Tibial artery (tissue), 4 donors: ENCODE data around the gene PSMD5.
A peak's percentile ranks its signal among the peaks of the same experiment; 100 is the strongest.

ENCODE experiments used
- DNase-seq, 2 donors: peaks; one replicate each; pipeline ENCODE4 v3.0.0-alpha.2; 2019
- H3K27ac ChIP-seq, 2 donors: fragments of 200-600 bp; sonication (generic) in 1 of 2; 1 replicate in 1 of 2; 2 replicates in 1 of 2; pipeline ENCODE4 v1.5.1; 2018 to 2019; ENCODE audit warnings: mild to moderate bottlenecking in 1 of 2
- H3K27me3 ChIP-seq, 2 donors: fragments of 200-600 bp; sonication (generic) in 1 of 2; one replicate each; pipeline versions ENCODE4 v1.5.1 to v1.6.0; 2016 to 2019
- H3K36me3 ChIP-seq, 3 donors: fragments of 200-600 bp; sonication (generic) in 2 of 3; one replicate each; pipeline ENCODE4 v1.5.1; 2016 to 2019; ENCODE audit warnings: mild to moderate bottlenecking in 2 of 3
- H3K4me1 ChIP-seq, 4 donors: fragments of 200-600 bp; sonication (generic) in 2 of 4; 1 replicate in 3 of 4; 2 replicates in 1 of 4; pipeline ENCODE4 v1.5.1; 2016 to 2019
- H3K4me3 ChIP-seq, 2 donors: fragments of 200-600 bp; sonication (generic) in 1 of 2; 1 replicate in 1 of 2; 2 replicates in 1 of 2; pipeline ENCODE4 v1.5.1; 2018 to 2019; ENCODE audit warnings: mild to moderate bottlenecking in 2 of 2
- H3K9me3 ChIP-seq, 3 donors: fragments of 200-600 bp; sonication (generic) in 1 of 3; one replicate each; pipeline ENCODE4 v1.5.1; 2016 to 2019
- intact Hi-C: fragments of 100-400 bp; cut with DNase I; formaldehyde crosslinking; loops from one replicate; pipeline ENCODE4 v1.15.0; 2023; ENCODE audit warnings: low total_unique reads
- TF ChIP-seq, protein P1 (sequence below), 2 experiments: fragments of 200-600 bp in 1 of 2; fragments of 450-650 bp in 1 of 2; IDR thresholded peaks; one replicate each; pipeline ENCODE4 v1.5.1; 2017 to 2019; ENCODE audit warnings: antibody characterized with exemption in 2 of 2, mild to moderate bottlenecking in 1 of 2, moderate library complexity in 1 of 2

PSMD5 gene

DNA sequence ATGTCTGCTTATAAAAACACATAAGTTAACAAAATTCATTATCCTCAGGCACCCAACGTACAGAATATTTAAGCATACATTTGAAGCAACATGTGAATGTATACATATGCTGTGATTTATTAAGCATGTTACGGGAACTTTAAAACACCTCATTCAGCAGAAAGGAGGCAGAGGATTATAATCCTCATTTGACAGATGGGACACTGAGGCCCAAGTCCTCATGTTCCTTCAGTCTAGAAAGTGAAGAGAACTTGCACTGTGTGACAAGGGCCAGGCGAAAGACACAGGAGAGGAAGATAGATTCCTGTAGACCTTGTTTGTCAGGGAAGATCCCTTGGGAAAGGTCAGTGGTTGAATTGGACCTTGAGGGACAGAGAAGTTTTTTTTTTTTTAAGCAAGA is 7.6 kb upstream of the PSMD5 start:
- Histone ChIP-seq H3K4me1 (no peaks in the 10 kb centered on the region), H3K4me3 (no peak overlapping the region), H3K27me3 (no peaks in the 10 kb centered on the region), H3K9me3 (no peaks in the 10 kb centered on the region), H3K36me3 (peaks cover 0 to 52% (median 9%) of the 10 kb centered on the region in 3 donors), H3K27ac (no peak overlapping the region)
- DNase-seq, result no peak
- intact Hi-C loops, result no loop called here
- TF ChIP-seq, protein P1, sequence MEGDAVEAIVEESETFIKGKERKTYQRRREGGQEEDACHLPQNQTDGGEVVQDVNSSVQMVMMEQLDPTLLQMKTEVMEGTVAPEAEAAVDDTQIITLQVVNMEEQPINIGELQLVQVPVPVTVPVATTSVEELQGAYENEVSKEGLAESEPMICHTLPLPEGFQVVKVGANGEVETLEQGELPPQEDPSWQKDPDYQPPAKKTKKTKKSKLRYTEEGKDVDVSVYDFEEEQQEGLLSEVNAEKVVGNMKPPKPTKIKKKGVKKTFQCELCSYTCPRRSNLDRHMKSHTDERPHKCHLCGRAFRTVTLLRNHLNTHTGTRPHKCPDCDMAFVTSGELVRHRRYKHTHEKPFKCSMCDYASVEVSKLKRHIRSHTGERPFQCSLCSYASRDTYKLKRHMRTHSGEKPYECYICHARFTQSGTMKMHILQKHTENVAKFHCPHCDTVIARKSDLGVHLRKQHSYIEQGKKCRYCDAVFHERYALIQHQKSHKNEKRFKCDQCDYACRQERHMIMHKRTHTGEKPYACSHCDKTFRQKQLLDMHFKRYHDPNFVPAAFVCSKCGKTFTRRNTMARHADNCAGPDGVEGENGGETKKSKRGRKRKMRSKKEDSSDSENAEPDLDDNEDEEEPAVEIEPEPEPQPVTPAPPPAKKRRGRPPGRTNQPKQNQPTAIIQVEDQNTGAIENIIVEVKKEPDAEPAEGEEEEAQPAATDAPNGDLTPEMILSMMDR (IDR thresholded peaks at IDR 0.05), result no peak

GRCh38 chr9:120846906-120847305 is 4.2 kb upstream of the PSMD5 start:
- H3K27me3 ChIP-seq, result no peaks in the 10 kb centered on the region
- H3K4me1 ChIP-seq, result peaks cover 0 to 16% (median 10%) of the 10 kb centered on the region in 4 donors
- no peaks in the 10 kb centered on the region for H3K9me3 ChIP-seq
- DNase-seq, result no peak
- H3K27ac ChIP-seq, result no peak overlapping the region
- no peak overlapping the region for H3K4me3 ChIP-seq
- TF ChIP-seq, protein P1 (IDR thresholded peaks at IDR 0.05), result no peak
- H3K36me3 ChIP-seq, result peaks cover 0 to 37% (median 9%) of the 10 kb centered on the region in 3 donors
- intact Hi-C loops, result no loop called here

DNA sequence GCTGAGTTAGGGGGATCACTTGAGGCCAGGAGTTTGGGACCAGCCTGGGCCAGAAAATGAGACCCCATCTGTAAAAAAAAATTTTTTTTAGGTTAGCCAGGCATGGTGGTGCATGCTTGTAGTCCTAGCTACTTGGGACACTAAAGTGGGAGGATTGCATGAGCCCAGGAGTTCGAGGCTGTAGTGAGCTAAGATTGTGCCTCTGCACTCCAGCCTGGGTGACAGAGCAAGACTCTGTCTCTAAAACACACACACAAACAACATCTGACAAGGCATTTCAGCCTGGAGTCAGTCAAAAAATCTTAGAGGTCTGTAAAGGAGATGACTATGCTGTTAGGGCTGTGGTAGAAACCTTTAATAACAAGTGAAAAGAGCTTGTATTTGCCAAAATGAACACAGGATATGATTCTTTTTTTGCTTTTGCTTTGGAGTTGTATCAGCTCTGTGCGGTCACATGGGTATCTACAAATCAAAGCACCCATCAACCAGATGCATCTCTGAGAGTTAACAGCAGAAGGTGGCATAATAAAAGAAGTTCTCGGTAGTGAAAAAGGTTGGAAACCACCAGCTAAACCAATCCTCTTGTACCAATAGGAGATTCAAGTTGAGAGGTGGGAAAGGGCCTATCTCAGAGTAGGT is 3.6 kb upstream of the PSMD5 start:
- Histone ChIP-seq H3K4me3 (no peak overlapping the region), H3K36me3 (peaks cover 0 to 32% (median 4%) of the 10 kb centered on the region in 3 donors), H3K9me3 (no peaks in the 10 kb centered on the region), H3K4me1 (peaks cover 0 to 22% (median 15%) of the 10 kb centered on the region in 4 donors), H3K27me3 (no peaks in the 10 kb centered on the region), H3K27ac (no peak overlapping the region)
- no peak for DNase-seq
- TF ChIP-seq, protein P1 (IDR thresholded peaks at IDR 0.05), result no peak
- intact Hi-C loops, result no loop called here

DNA sequence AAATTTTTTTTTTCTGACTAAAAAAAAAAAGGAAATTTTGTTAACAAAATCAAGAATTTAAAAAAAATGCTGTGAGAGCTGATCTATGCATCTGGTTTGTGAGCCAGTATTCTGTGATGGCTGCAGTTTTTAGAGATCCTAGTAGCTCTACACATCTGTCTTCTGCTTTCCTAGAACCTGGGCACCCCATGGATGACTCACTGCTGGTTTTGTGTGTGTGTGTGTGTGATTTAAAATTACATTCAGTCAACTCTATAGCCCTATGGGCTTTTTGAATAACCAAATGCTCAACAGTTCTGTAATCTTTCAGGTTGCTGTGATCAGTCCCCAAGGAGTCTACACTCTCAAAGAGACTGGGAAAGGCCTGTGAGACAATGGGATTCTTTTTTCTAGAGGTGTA is 2.5 kb upstream of the PSMD5 start:
- H3K9me3 ChIP-seq, result no peaks in the 10 kb centered on the region
- TF ChIP-seq, protein P1 (IDR thresholded peaks at IDR 0.05), result no peak
- peaks cover 0 to 27% (median 16%) of the 10 kb centered on the region in 4 donors for H3K4me1 ChIP-seq
- no peaks in the 10 kb centered on the region for H3K27me3 ChIP-seq
- intact Hi-C loops, result no loop called here
- DNase-seq, result no peak
- H3K27ac ChIP-seq, result no peak overlapping the region
- peaks cover 0 to 37% (median 0%) of the 10 kb centered on the region in 3 donors for H3K36me3 ChIP-seq
- no peak overlapping the region for H3K4me3 ChIP-seq

- Histone ChIP-seq H3K9me3 (no peaks in the 10 kb centered on the region), H3K4me3 (peak overlapping the region; percentile 72 to 84), H3K36me3 (peaks cover 0 to 29% (median 0%) of the 10 kb centered on the region in 3 donors), H3K27me3 (no peaks in the 10 kb centered on the region), H3K27ac (peak overlapping the region; percentile 96 to 97), H3K4me1 (peaks cover 0 to 43% (median 16%) of the 10 kb centered on the region in 4 donors)
- TF ChIP-seq, protein P1 (IDR thresholded peaks at IDR 0.05), result no peak
- DNase-seq, result no peak
- intact Hi-C loops, result loop anchor here (5.0 kb wide), 1 partner anchor 50 kb away; the partner anchor contains the start of gene FBXW2
Observed at GRCh38 chr9:120841930-120842684, 615 bp downstream of the PSMD5 start.
